Skeletal muscle tissue (tissue), 4 donors: ENCODE results near the gene RAPGEF6. TPM values are rescaled to one million over a fixed set of nuclear protein-coding genes. Genes with fewer than 3 reads are reported as not detected.
"Not testable (repeated sequence)": the region's sequence is repeated elsewhere in the genome, so short reads cannot be mapped to it uniquely, and the experiment has no call there.

Experiments
- H3K27ac ChIP-seq: one replicate; pipeline ENCODE4 v1.7.0; 2013; ENCODE audit warnings: mild to moderate bottlenecking, low read depth, low read length, inconsistent platforms
- H3K27me3 ChIP-seq, 3 donors: one replicate each; pipeline ENCODE4 v1.7.0; 2013; ENCODE audit warnings: low read length in 3 of 3; ENCODE audit not compliant: control insufficient read depth in 3 of 3, insufficient read depth in 3 of 3
- H3K36me3 ChIP-seq, 3 donors: one replicate each; pipeline ENCODE4 v1.7.0; 2013; ENCODE audit warnings: low read length in 3 of 3; ENCODE audit not compliant: control insufficient read depth in 3 of 3, insufficient read depth in 3 of 3
- H3K4me1 ChIP-seq, 3 donors: one replicate each; pipeline ENCODE4 v1.7.0; 2013; ENCODE audit warnings: low read length in 3 of 3, mild to moderate bottlenecking in 3 of 3; ENCODE audit not compliant: control insufficient read depth in 3 of 3, insufficient read depth in 3 of 3
- H3K4me3 ChIP-seq, 3 donors: one replicate each; pipeline ENCODE4 v1.7.0; 2013; ENCODE audit warnings: low read length in 3 of 3
- H3K9ac ChIP-seq, 3 donors: one replicate each; pipeline ENCODE4 v1.7.0; 2013; ENCODE audit warnings: low read length in 3 of 3, mild to moderate bottlenecking in 3 of 3, moderate library complexity in 2 of 3, low read depth in 1 of 3
- H3K9me3 ChIP-seq, 3 donors: one replicate each; pipeline ENCODE4 v1.7.0; 2013; ENCODE audit warnings: low read length in 3 of 3; ENCODE audit not compliant: control insufficient read depth in 3 of 3
- total RNA-seq: library from RNA; depleted of rRNA; stranded (reverse); fragments of >200 nt; gene quantifications from one replicate; pipeline ENCODE4 v1.2.3, GENCODE V29; 2014
- donor health status: Osteomylitis.

Gene RAPGEF6
- total RNA-seq, 1 donor from 2014 or later: 29.7 TPM

- no peaks in the 10 kb centered on the region for H3K27me3 ChIP-seq
These were observed 143.3 kb downstream of the RAPGEF6 start for GRCh38 chr5:131491749-131492148.

GRCh38 chr5:131488463-131488862, 146.6 kb downstream of the RAPGEF6 start:
- no peak overlapping the region for H3K27ac ChIP-seq
- peaks cover 2 to 16% (median 11%) of the 10 kb centered on the region in 3 donors for H3K36me3 ChIP-seq
- no peak overlapping the region for H3K9ac ChIP-seq
- H3K4me1 ChIP-seq: no peaks in the 10 kb centered on the region
- no peaks in the 10 kb centered on the region for H3K27me3 ChIP-seq
- no peak overlapping the region for H3K4me3 ChIP-seq
- no peaks in the 10 kb centered on the region for H3K9me3 ChIP-seq

More at GRCh38 chr5:131491749-131492148, 143.3 kb downstream of the RAPGEF6 start:
- H3K36me3 ChIP-seq: peaks cover 4 to 23% (median 23%) of the 10 kb centered on the region in 3 donors
- no peaks in the 10 kb centered on the region for H3K4me1 ChIP-seq
- H3K9ac ChIP-seq: no peak overlapping the region
- H3K4me3 ChIP-seq: no peak overlapping the region
- no peaks in the 10 kb centered on the region for H3K9me3 ChIP-seq
- H3K27ac ChIP-seq: no peak overlapping the region

DNA sequence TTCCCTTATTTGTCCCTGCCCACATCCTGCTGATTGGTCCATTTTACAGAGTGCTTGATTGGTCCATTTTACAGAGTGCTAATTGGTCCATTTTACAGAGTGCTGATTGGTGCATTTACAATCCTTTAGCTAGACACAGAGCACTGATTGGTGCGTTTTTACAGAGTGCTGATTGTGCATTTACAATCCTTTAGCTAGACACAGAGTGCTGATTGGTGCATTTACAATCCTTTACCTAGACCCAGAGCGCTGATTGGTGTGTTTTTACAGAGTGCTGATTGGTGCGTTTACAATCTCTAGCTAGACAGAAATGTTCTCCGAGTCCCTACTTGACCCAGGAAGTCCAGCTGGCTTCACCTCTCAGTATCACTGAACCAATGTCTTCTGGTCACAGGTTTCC, 147.7 kb downstream of the RAPGEF6 start:
- H3K4me3 ChIP-seq, H3K9ac ChIP-seq, H3K27ac ChIP-seq, H3K4me1 ChIP-seq, H3K9me3 ChIP-seq, H3K27me3 ChIP-seq: not testable (repeated sequence)
- peaks cover 2 to 14% (median 11%) of the 10 kb centered on the region in 3 donors for H3K36me3 ChIP-seq

DNA sequence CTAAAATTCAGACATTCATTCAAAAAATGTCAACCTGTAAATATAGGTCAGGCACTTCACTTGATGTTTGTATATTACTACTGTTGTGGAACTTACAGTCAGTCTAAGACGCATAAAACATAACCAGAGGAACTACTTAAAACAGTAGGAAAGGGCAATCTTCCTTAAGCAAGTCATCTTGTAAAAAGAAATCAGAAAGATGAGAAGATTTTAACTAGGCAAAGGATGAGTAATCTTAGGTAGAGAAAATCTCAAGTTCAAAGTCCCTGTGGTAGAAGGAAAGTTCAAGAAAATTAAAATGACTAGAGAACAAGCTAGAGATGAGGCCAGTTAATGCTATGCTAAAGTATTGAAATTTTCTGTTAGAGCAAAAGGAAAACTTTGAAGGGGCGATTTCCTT, 152.4 kb downstream of the RAPGEF6 start:
- H3K36me3 ChIP-seq: peaks cover under 1 to 13% (median 8%) of the 10 kb centered on the region in 3 donors
- H3K4me3 ChIP-seq: no peak overlapping the region
- H3K27ac ChIP-seq: no peak overlapping the region
- no peaks in the 10 kb centered on the region for H3K4me1 ChIP-seq
- no peaks in the 10 kb centered on the region for H3K27me3 ChIP-seq
- no peaks in the 10 kb centered on the region for H3K9me3 ChIP-seq
- H3K9ac ChIP-seq: no peak overlapping the region

- Histone ChIP-seq H3K9ac (no peak overlapping the region), H3K4me1 (no peaks in the 10 kb centered on the region), H3K4me3 (no peak overlapping the region), H3K27ac (no peak overlapping the region), H3K36me3 (peaks cover 0 to 8% (median 3%) of the 10 kb centered on the region in 3 donors), H3K9me3 (no peaks in the 10 kb centered on the region), H3K27me3 (no peaks in the 10 kb centered on the region)
These were observed 153.5 kb downstream of the RAPGEF6 start for GRCh38 chr5:131481569-131481968.

DNA sequence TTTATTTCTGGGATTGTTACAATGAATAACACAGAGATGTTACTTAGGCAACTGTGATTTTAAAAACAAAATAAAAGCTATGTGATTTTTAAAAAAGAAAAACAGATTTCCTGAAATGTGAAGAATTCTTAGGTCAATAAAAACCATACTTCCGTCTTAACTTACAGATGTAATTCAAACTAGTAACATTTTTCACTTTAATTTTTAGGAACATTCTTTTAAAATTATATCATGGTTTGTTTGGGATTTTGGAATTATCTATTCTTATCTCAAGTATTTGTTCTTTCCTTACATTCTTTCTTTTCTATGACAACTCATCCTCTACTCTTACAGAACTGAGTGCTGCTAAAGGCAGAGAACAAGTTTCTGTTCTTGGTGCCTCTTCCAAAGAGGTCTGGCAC, 159.5 kb downstream of the RAPGEF6 start:
- Histone ChIP-seq H3K9me3 (no peaks in the 10 kb centered on the region), H3K4me3 (no peak overlapping the region), H3K36me3 (peaks cover 0 to 10% (median 8%) of the 10 kb centered on the region in 3 donors), H3K27ac (no peak overlapping the region), H3K4me1 (peaks cover 0 to 2% (median 0%) of the 10 kb centered on the region in 3 donors), H3K27me3 (no peaks in the 10 kb centered on the region), H3K9ac (no peak overlapping the region)

DNA sequence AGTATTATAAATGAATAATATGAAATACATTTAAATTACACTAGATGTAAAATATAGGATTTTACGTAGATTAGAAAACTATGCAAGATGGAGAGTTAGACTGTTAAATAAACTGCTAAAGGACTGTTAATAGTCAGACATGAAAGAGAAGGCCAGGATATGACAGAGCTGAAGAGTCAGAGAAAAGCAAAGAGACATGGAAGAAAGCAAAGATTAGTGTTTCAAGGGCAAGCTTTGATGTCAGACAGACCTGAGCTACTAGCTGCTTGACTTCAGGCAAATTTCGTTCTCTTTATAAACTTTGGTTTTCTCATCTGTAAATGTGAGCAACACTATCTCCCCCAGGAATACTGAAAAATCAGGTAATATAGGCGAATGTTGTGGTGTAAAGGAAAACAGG, 161.3 kb downstream of the RAPGEF6 start:
- no peaks in the 10 kb centered on the region for H3K27me3 ChIP-seq
- H3K9me3 ChIP-seq: no peaks in the 10 kb centered on the region
- no peak overlapping the region for H3K4me3 ChIP-seq
- peaks cover 0 to 10% (median 5%) of the 10 kb centered on the region in 3 donors for H3K36me3 ChIP-seq
- H3K9ac ChIP-seq: no peak overlapping the region
- H3K27ac ChIP-seq: no peak overlapping the region
- peaks cover 0 to 2% (median 0%) of the 10 kb centered on the region in 3 donors for H3K4me1 ChIP-seq

DNA sequence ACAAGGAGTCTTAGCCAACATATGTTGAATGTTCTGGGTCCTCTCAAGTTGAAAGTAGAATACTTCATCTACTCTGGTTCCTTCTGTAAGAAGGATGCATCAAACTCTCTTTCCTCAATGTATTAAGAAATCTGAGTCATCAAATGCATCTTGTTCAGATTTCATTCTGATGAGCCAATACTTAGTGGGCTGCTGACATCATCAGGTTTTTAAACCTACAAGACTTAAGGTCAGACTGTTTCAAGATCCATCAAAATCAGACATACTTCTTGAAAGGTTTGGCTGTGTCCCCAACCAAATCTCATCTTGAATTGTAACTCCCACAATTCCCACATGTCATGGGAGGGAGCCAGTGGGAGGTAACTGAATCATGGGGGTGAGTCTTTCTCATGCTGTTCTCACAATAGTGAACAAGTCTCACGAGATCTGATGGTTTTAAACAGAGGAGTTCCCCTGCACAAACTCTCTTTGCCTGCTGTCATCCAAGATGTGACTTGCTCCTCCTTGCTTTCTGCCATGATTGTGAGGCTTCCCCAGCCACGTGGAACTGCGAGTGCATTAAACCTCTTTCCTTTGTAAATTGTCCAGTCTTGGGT, 168.8 kb downstream of the RAPGEF6 start:
- no peak overlapping the region for H3K27ac ChIP-seq
- no peak overlapping the region for H3K9ac ChIP-seq

DNA sequence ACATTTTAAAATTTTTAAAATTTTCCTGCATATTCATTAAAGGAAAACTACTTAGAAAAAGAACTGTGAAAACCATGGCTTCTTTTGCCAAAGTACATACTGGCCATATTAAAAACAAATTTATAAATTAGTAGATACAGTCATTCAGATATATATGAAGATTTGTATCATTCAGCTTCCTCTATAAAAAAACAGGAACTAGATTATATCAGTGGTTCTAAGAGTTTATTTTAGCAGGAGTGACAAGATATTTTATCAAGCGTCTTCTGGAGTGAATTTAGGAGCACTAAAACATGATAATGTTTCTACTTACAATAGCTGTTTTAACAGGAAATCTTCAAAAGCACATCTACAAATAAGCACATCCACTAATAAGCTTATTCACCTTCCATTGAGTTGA, 171.4 kb downstream of the RAPGEF6 start:
- Histone ChIP-seq H3K4me1 (no peaks in the 10 kb centered on the region), H3K9me3 (no peaks in the 10 kb centered on the region), H3K27me3 (no peaks in the 10 kb centered on the region), H3K9ac (no peak overlapping the region), H3K4me3 (no peak overlapping the region), H3K27ac (no peak overlapping the region), H3K36me3 (peaks cover 0 to 9% (median 7%) of the 10 kb centered on the region in 3 donors)

More for the DNA sequence above, 168.8 kb downstream of the RAPGEF6 start:
- no peak overlapping the region for H3K4me3 ChIP-seq
- no peaks in the 10 kb centered on the region for H3K27me3 ChIP-seq
- no peaks in the 10 kb centered on the region for H3K9me3 ChIP-seq
- no peaks in the 10 kb centered on the region for H3K4me1 ChIP-seq
- peaks cover 0 to 9% (median 7%) of the 10 kb centered on the region in 3 donors for H3K36me3 ChIP-seq

DNA sequence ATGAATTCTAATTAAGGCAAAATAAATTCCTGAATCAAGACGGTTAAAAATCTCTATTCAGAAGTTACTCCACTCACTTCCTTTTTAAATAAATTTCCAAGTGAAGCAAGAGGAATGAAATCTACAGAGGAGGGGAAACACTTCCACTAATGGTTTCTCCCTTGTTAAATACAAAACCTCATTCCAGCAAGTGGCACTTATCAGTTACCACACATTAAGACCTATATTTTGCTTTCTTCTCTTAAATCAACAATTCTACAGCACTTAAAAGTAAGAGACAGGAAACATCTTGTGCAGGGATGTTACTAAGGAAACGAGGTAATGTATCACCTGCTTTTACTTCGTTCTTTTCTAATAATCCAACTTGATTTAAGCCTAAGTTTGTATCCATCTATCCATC, 172.6 kb downstream of the RAPGEF6 start:
- H3K4me3 ChIP-seq: no peak overlapping the region
- no peak overlapping the region for H3K9ac ChIP-seq
- H3K36me3 ChIP-seq: peaks cover 0 to 9% (median 7%) of the 10 kb centered on the region in 3 donors
- no peaks in the 10 kb centered on the region for H3K4me1 ChIP-seq
- no peak overlapping the region for H3K27ac ChIP-seq
- H3K27me3 ChIP-seq: no peaks in the 10 kb centered on the region
- H3K9me3 ChIP-seq: no peaks in the 10 kb centered on the region
